ENCODE results near the gene DDR1. TPM values are rescaled to one million over a fixed set of nuclear protein-coding genes. Genes with fewer than 3 reads are reported as not detected.
"Not testable (repeated sequence)": the region's sequence is repeated elsewhere in the genome, so short reads cannot be mapped to it uniquely, and the experiment has no call there.

Gene DDR1
- total RNA-seq, 2 donors from 2014 or later, result 178 to 182 TPM

- Histone ChIP-seq H3K4me1 (replicated peaks) (no peaks in the 10 kb centered on the region), H3K27ac (no peak overlapping the region), H3K36me3 (peaks cover 0 to 4% of the 10 kb centered on the region in 2 donors), H3K4me3 (no peak overlapping the region), H3K27me3 (replicated peaks; ENCODE audit: insufficient read depth) (no peaks in the 10 kb centered on the region), H3K9me3 (no peaks in the 10 kb centered on the region)
- TF ChIP-seq POLR2AphosphoS5 (IDR thresholded peaks at IDR 0.05), result no peak
- DNase-seq (ENCODE audit: low spot score), result no peak
- 75% methylated on average over 4 of the region's 4 CpGs for WGBS
- intact Hi-C loops (cut with DNase I), result no loop called here
Observed at GRCh38 chr6:30926644-30927043, 42.3 kb downstream of the DDR1 start.

GRCh38 chr6:30927080-30927479 lies 42.8 kb downstream of the DDR1 start:
- 94% methylated on average over 3 of the region's 3 CpGs for WGBS
- DNase-seq (ENCODE audit: low spot score); H3K4me3 ChIP-seq; H3K4me1 ChIP-seq (replicated peaks); H3K36me3 ChIP-seq; H3K27ac ChIP-seq; intact Hi-C loops (cut with DNase I); H3K27me3 ChIP-seq (replicated peaks; ENCODE audit: insufficient read depth); H3K9me3 ChIP-seq: not testable (repeated sequence)

- WGBS, result 97% methylated on average over 3 of the region's 3 CpGs
- no peaks in the 10 kb centered on the region for H3K36me3 ChIP-seq
- intact Hi-C loops (cut with DNase I), result no loop called here
- H3K27ac ChIP-seq, result no peak overlapping the region
- no peak for TF ChIP-seq POLR2AphosphoS5 (IDR thresholded peaks at IDR 0.05)
- no peak for TF ChIP-seq POLR2A (IDR thresholded peaks at IDR 0.05)
- no peak for TF ChIP-seq CTCF (IDR thresholded peaks at IDR 0.05)
- no peaks in the 10 kb centered on the region for H3K4me1 ChIP-seq (replicated peaks)
- H3K4me3 ChIP-seq, result no peak overlapping the region
- no peak for DNase-seq (ENCODE audit: low spot score)
- no peaks in the 10 kb centered on the region for H3K27me3 ChIP-seq (replicated peaks; ENCODE audit: insufficient read depth)
- no peaks in the 10 kb centered on the region for H3K9me3 ChIP-seq
Observed at GRCh38 chr6:30928677-30929076, 44.4 kb downstream of the DDR1 start.

GRCh38 chr6:30930506-30930905 lies 46.2 kb downstream of the DDR1 start:
- intact Hi-C loops (cut with DNase I), result no loop called here
- WGBS, result 82% methylated on average over 4 of the region's 4 CpGs
- DNase-seq (ENCODE audit: low spot score), result no peak
- TF ChIP-seq CTCF (IDR thresholded peaks at IDR 0.05), result no peak
- TF ChIP-seq POLR2A (IDR thresholded peaks at IDR 0.05), result no peak
- no peak for TF ChIP-seq POLR2AphosphoS5 (IDR thresholded peaks at IDR 0.05)
- Histone ChIP-seq H3K27ac (no peak overlapping the region), H3K9me3 (no peaks in the 10 kb centered on the region), H3K27me3 (replicated peaks; ENCODE audit: insufficient read depth) (no peaks in the 10 kb centered on the region), H3K4me3 (no peak overlapping the region), H3K36me3 (no peaks in the 10 kb centered on the region), H3K4me1 (replicated peaks) (no peaks in the 10 kb centered on the region)

GRCh38 chr6:30931272-30931671 lies 47.0 kb downstream of the DDR1 start:
- no peak for DNase-seq (ENCODE audit: low spot score)
- no peaks in the 10 kb centered on the region for H3K36me3 ChIP-seq
- intact Hi-C loops (cut with DNase I), result no loop called here

More at GRCh38 chr6:30931272-30931671, 47.0 kb downstream of the DDR1 start:
- TF ChIP-seq CTCF (IDR thresholded peaks at IDR 0.05), result no peak
- no peak for TF ChIP-seq POLR2A (IDR thresholded peaks at IDR 0.05)
- TF ChIP-seq POLR2AphosphoS5 (IDR thresholded peaks at IDR 0.05), result no peak
- Histone ChIP-seq H3K27me3 (replicated peaks; ENCODE audit: insufficient read depth) (no peaks in the 10 kb centered on the region), H3K4me1 (replicated peaks) (no peaks in the 10 kb centered on the region), H3K9me3 (no peaks in the 10 kb centered on the region), H3K27ac (no peak overlapping the region), H3K4me3 (no peak overlapping the region)
- 65% methylated on average over 8 of the region's 8 CpGs for WGBS
